ENCODE measurements around the gene ZNF226.

- TF ChIP-seq CTCF (IDR thresholded peaks at IDR 0.05) (no peak), POLR2A (IDR thresholded peaks at IDR 0.05) (no peak)
These were observed 39.9 kb downstream of the ZNF226 start for GRCh38 chr19:44204772-44205171.
